Neural progenitor cell (in vitro differentiated cells): ENCODE results near the gene ATP2B3. TPM values are rescaled to one million over a fixed set of nuclear protein-coding genes. Genes with fewer than 3 reads are reported as not detected.

Experiments
- DNase-seq: peaks from one replicate; pipeline ENCODE4 v3.0.0-alpha.2; 2016; ENCODE audit warnings: low spot score
- H2AFZ ChIP-seq: fragments of 200-600 bp; sonication (generic); replicated peaks from 2 replicates; pipeline ENCODE4 v1.6.1; 2016; ENCODE audit warnings: antibody characterized with exemption
- H3F3A ChIP-seq: fragments of 200-600 bp; sonication (generic); 2 replicates; pipeline ENCODE4 v1.6.1; 2016; ENCODE audit warnings: antibody characterized with exemption, low read depth
- H3K27ac ChIP-seq: fragments of 200-600 bp; sonication (generic); 2 replicates; pipeline ENCODE4 v1.5.1; 2016; ENCODE audit warnings: mild to moderate bottlenecking
- H3K27me3 ChIP-seq: fragments of 200-600 bp; sonication (generic); 2 replicates; pipeline ENCODE4 v1.6.1; 2016; ENCODE audit warnings: mild to moderate bottlenecking, moderate library complexity
- H3K36me3 ChIP-seq: fragments of 200-600 bp; sonication (generic); 2 replicates; pipeline ENCODE4 v1.5.1; 2016
- H3K4me1 ChIP-seq: fragments of 200-600 bp; sonication (generic); 2 replicates; pipeline ENCODE4 v1.6.1; 2016; ENCODE audit warnings: mixed run types
- H3K4me2 ChIP-seq: fragments of 200-600 bp; sonication (generic); 2 replicates; pipeline ENCODE4 v1.6.1; 2016
- H3K4me3 ChIP-seq: fragments of 200-600 bp; sonication (generic); 2 replicates; pipeline ENCODE4 v1.5.1; 2016
- H3K79me2 ChIP-seq: fragments of 200-600 bp; sonication (generic); 2 replicates; pipeline ENCODE4 v1.6.1; 2016; ENCODE audit warnings: low read depth
- H3K9ac ChIP-seq: fragments of 200-600 bp; sonication (generic); 2 replicates; pipeline ENCODE4 v1.6.1; 2016
- H3K9me3 ChIP-seq: fragments of 200-600 bp; sonication (generic); 2 replicates; pipeline ENCODE4 v1.5.1; 2016; ENCODE audit warnings: low read depth
- H4K20me1 ChIP-seq: fragments of 200-600 bp; sonication (generic); 2 replicates; pipeline ENCODE4 v1.6.1; 2016; ENCODE audit warnings: low read depth
- H3K27ac Mint-ChIP-seq: 3 replicates; pipeline ENCODE4 v1.8.0; 2021; ENCODE audit warnings: mixed read lengths
- H3K27me3 Mint-ChIP-seq: 2 replicates; pipeline ENCODE4 v1.8.0; 2022; ENCODE audit warnings: low read depth, mild to moderate bottlenecking, inconsistent platforms, moderate library complexity, mixed read lengths; ENCODE audit not compliant: insufficient read depth
- H3K36me3 Mint-ChIP-seq: 3 replicates; pipeline ENCODE4 v1.8.0; 2021; ENCODE audit warnings: mixed read lengths
- H3K4me1 Mint-ChIP-seq: 3 replicates; pipeline ENCODE4 v1.8.0; 2021; ENCODE audit warnings: mixed read lengths
- H3K4me3 Mint-ChIP-seq: 3 replicates; pipeline ENCODE4 v1.8.0; 2021; ENCODE audit warnings: mild to moderate bottlenecking, moderate library complexity, mixed read lengths
- H3K9me3 Mint-ChIP-seq: 3 replicates; pipeline ENCODE4 v1.8.0; 2020; ENCODE audit warnings: mixed read lengths
- EZH2 ChIP-seq: fragments of 200-600 bp; sonication (generic); IDR thresholded peaks from 2 replicates; pipeline ENCODE4 v1.6.1; 2017; ENCODE audit warnings: antibody characterized with exemption, mild to moderate bottlenecking, moderate library complexity
- EZH2phosphoT487 ChIP-seq: fragments of 200-600 bp; sonication (generic); IDR thresholded peaks from 2 replicates; pipeline ENCODE4 v1.6.1; 2017; ENCODE audit warnings: antibody characterized with exemption
- total RNA-seq: library from RNA; depleted of rRNA; stranded (reverse); fragments of >200 nt; gene quantifications from 2 replicates; pipeline ENCODE4 v1.2.3, GENCODE V29; 2015; ENCODE audit warnings: low replicate concordance
- TF ChIP-seq, protein P1 (sequence below): fragments of 200-600 bp; sonication (generic); IDR thresholded peaks from 2 replicates; pipeline ENCODE4 v1.5.1; 2017; ENCODE audit warnings: antibody characterized with exemption, mild to moderate bottlenecking

Gene ATP2B3
- total RNA-seq, 1 donor from 2014 or later = not detected

DNA sequence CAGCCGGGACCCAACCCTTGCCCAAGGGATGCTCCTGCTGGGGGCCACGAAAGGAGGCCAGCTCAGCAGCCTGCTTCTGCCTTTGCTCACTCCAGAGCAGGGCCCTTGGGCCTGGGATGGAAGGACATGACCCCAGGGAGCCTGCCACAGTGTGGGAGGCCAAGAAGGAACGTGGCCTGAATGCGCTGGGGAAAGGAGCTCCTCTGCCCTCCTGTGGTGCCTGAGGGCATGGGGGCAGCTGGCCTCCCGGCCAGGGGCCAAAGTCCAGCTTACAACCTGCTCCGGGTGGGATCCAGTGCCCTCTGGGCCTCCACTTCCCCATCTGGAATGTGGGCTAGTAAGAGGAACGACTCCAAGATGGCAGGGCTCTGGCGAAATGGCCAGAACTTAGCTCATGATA, 2.0 kb upstream of the ATP2B3 start:
- Histone ChIP-seq H3K79me2 (no peaks in the 10 kb centered on the region), H4K20me1 (no peaks in the 10 kb centered on the region), H3K4me1 (no peaks in the 10 kb centered on the region), H3F3A (no peaks in the 10 kb centered on the region), H3K36me3 (no peaks in the 10 kb centered on the region), H2AFZ (no peak overlapping the region), H3K4me2 (no peak overlapping the region), H3K4me3 (no peak overlapping the region), H3K9ac (no peak overlapping the region), H3K27me3 (peaks cover 53% of the 10 kb centered on the region), H3K9me3 (no peaks in the 10 kb centered on the region), H3K27ac (no peak overlapping the region)
- no peak for DNase-seq
- Mint-ChIP-seq H3K4me1 (peaks cover 7% of the 10 kb centered on the region), H3K4me3 (no peak overlapping the region), H3K36me3 (no peaks in the 10 kb centered on the region), H3K27ac (no peak overlapping the region), H3K27me3 (peaks cover 19% of the 10 kb centered on the region), H3K9me3 (peaks cover 17% of the 10 kb centered on the region)
- TF ChIP-seq EZH2phosphoT487 (no peak), EZH2 (no peak)
- TF ChIP-seq, protein P1, sequence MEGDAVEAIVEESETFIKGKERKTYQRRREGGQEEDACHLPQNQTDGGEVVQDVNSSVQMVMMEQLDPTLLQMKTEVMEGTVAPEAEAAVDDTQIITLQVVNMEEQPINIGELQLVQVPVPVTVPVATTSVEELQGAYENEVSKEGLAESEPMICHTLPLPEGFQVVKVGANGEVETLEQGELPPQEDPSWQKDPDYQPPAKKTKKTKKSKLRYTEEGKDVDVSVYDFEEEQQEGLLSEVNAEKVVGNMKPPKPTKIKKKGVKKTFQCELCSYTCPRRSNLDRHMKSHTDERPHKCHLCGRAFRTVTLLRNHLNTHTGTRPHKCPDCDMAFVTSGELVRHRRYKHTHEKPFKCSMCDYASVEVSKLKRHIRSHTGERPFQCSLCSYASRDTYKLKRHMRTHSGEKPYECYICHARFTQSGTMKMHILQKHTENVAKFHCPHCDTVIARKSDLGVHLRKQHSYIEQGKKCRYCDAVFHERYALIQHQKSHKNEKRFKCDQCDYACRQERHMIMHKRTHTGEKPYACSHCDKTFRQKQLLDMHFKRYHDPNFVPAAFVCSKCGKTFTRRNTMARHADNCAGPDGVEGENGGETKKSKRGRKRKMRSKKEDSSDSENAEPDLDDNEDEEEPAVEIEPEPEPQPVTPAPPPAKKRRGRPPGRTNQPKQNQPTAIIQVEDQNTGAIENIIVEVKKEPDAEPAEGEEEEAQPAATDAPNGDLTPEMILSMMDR = no peak

DNA sequence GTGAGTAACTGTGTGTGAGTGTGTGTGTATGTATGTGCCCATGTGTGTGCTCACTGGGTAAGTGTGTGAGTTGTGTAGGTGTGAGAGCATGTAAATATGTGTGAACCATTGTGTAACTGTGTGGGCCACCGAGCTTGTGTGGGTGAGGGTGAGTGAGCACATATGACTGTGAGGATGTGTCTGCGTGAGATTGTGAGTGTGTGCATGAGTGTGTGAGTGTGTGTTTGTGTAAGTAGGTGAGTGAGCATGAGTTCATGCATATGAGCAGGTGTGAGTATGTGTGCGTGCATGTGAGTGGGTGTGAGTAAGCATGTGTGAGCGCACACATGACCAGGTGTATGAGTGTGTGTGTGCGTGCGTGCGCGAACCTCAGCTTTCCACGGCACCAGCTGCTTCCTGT, 1.4 kb upstream of the ATP2B3 start:
- H3K9me3 Mint-ChIP-seq = peaks cover 15% of the 10 kb centered on the region
- H3K27ac Mint-ChIP-seq = peak overlapping the region; percentile 1
- no peaks in the 10 kb centered on the region for H3K36me3 Mint-ChIP-seq
- H3K4me1 ChIP-seq = no peaks in the 10 kb centered on the region
- H2AFZ ChIP-seq = no peak overlapping the region
- no peaks in the 10 kb centered on the region for H3K79me2 ChIP-seq
- no peaks in the 10 kb centered on the region for H4K20me1 ChIP-seq
- H3K27me3 Mint-ChIP-seq = peaks cover 21% of the 10 kb centered on the region
- peaks cover 7% of the 10 kb centered on the region for H3K4me1 Mint-ChIP-seq
- no peak overlapping the region for H3K4me2 ChIP-seq
- H3K9me3 ChIP-seq = no peaks in the 10 kb centered on the region
- H3K4me3 Mint-ChIP-seq = peak overlapping the region; percentile 16
- H3K4me3 ChIP-seq = no peak overlapping the region
- H3K27ac ChIP-seq = no peak overlapping the region
- H3K9ac ChIP-seq = no peak overlapping the region
- no peak for DNase-seq
- H3K27me3 ChIP-seq = peaks cover 59% of the 10 kb centered on the region
- no peaks in the 10 kb centered on the region for H3K36me3 ChIP-seq
- TF ChIP-seq EZH2phosphoT487 (no peak), EZH2 (no peak)
- TF ChIP-seq, protein P1 = no peak
- H3F3A ChIP-seq = no peaks in the 10 kb centered on the region

DNA sequence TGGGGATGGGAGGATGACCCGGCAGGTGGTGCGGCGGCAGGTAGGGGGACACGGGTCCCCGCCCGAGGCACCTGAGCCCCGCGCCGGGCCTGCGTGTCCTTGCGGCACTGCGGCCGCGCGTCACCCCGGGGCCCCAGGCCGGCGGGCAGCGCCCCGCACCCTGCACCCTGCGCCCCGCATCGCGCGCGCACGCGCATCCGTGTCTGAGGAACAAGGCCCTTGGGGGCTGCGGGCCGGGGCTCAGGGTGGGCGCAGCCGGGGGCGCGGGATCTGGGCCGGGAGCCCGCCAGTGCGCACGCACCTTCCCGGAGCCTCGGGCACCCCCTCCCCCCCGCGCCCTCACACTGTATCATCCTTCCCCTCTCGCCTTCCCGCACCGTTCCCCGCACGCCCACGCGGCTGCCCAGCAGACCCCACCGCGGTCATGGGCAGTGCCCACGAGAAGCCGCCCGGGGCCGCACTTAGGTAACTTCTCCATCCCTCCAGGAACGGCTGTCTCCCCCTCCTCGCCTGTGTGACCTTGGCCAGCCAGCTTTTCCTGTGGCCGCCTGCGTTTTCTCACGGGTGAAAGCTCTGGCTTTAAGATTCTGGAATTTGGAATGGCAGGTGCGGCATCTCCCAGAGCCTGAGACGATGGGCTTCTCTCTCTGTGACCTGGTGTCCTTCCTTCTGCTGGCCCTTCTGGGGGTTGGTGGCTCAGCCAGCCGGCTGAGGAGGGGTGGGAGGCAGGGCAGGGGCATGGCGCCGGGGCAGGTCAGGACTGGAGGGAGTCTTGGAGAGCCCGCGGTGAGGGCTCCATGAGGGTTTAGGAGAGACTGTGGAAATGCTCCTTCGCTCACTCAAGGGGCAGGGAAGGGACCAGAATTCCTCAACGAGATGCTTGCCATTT, 748 bp downstream of the ATP2B3 start:
- H3K9me3 Mint-ChIP-seq = peaks cover 11% of the 10 kb centered on the region
- H3K27ac Mint-ChIP-seq = no peak overlapping the region
- no peaks in the 10 kb centered on the region for H3K4me1 ChIP-seq
- no peaks in the 10 kb centered on the region for H3K36me3 Mint-ChIP-seq
- H3K79me2 ChIP-seq = no peaks in the 10 kb centered on the region
- no peak for DNase-seq
- H3F3A ChIP-seq = no peaks in the 10 kb centered on the region
- H4K20me1 ChIP-seq = no peaks in the 10 kb centered on the region
- H3K9me3 ChIP-seq = no peaks in the 10 kb centered on the region
- peak overlapping the region; percentile 40 for H3K4me3 ChIP-seq
- TF ChIP-seq, protein P1 = no peak
- peak; percentile 65 for TF ChIP-seq EZH2phosphoT487
- peak; percentile 83 for TF ChIP-seq EZH2
- no peak overlapping the region for H3K27ac ChIP-seq
- peak overlapping the region; percentile 54 for H3K4me2 ChIP-seq
- no peak overlapping the region for H3K9ac ChIP-seq
- peak overlapping the region; percentile 69 for H3K4me3 Mint-ChIP-seq
- H3K27me3 ChIP-seq = peaks cover 69% of the 10 kb centered on the region
- peaks cover 23% of the 10 kb centered on the region for H3K27me3 Mint-ChIP-seq
- H3K4me1 Mint-ChIP-seq = peaks cover 7% of the 10 kb centered on the region
- H3K36me3 ChIP-seq = no peaks in the 10 kb centered on the region
- H2AFZ ChIP-seq = no peak overlapping the region
